Ascending aorta (tissue), 2 donors: ENCODE results near the gene IL26. TPM values are rescaled to one million over a fixed set of nuclear protein-coding genes. Genes with fewer than 3 reads are reported as not detected.
"Not testable (repeated sequence)": the region's sequence is repeated elsewhere in the genome, so short reads cannot be mapped to it uniquely, and the experiment has no call there.

ENCODE experiments used
- DNase-seq, 2 donors: peaks; one replicate each; pipeline ENCODE4 v3.0.0-alpha.2; 2019; ENCODE audit warnings: low spot score in 2 of 2
- H3K27ac ChIP-seq, 2 donors: fragments of 200-600 bp; sonication (generic); one replicate each; pipeline ENCODE4 v1.5.1; 2016 to 2017; ENCODE audit warnings: mild to moderate bottlenecking in 1 of 2
- H3K27me3 ChIP-seq: fragments of 200-600 bp; sonication (generic); one replicate; pipeline ENCODE4 v1.5.1; 2017
- H3K36me3 ChIP-seq, 2 donors: fragments of 200-600 bp; sonication (generic); one replicate each; pipeline ENCODE4 v1.5.1; 2016
- H3K4me1 ChIP-seq, 2 donors: fragments of 200-600 bp; sonication (generic); one replicate each; pipeline ENCODE4 v1.5.1; 2016 to 2017; ENCODE audit warnings: mild to moderate bottlenecking in 1 of 2
- H3K4me3 ChIP-seq, 2 donors: fragments of 200-600 bp; sonication (generic); one replicate each; pipeline ENCODE4 v1.5.1; 2016 to 2017; ENCODE audit warnings: mild to moderate bottlenecking in 1 of 2
- H3K9me3 ChIP-seq, 2 donors: fragments of 200-600 bp; sonication (generic); one replicate each; pipeline ENCODE4 v1.5.1; 2016
- CTCF ChIP-seq, 3 experiments: fragments of 200-600 bp in 2 of 3; fragments of 450-650 bp in 1 of 3; sonication (generic) in 2 of 3; IDR thresholded peaks; one replicate each; pipeline ENCODE4 v1.5.1; 2016 to 2019; ENCODE audit warnings: antibody characterized with exemption in 3 of 3, mild to moderate bottlenecking in 1 of 3, moderate library complexity in 1 of 3
- intact Hi-C: fragments of 100-400 bp; cut with DNase I; formaldehyde crosslinking; loops from one replicate; pipeline ENCODE4 v1.15.1; 2023
- total RNA-seq: library from RNA; depleted of rRNA; stranded (reverse); fragments of >200 nt; gene quantifications from one replicate; pipeline ENCODE4 v1.1.0, GENCODE V29; 2016

IL26 gene
- total RNA-seq, 1 donor from 2014 or later, result not detected

GRCh38 chr12:68175557-68176061, 50.0 kb downstream of the IL26 start:
- DNase-seq, result no peak
- Histone ChIP-seq H3K36me3 (no peaks in the 10 kb centered on the region), H3K9me3 (no peaks in the 10 kb centered on the region), H3K27me3 (no peaks in the 10 kb centered on the region), H3K4me3 (no peak overlapping the region), H3K4me1 (no peaks in the 10 kb centered on the region), H3K27ac (no peak overlapping the region)
- no peak for TF ChIP-seq CTCF (IDR thresholded peaks at IDR 0.05)
- intact Hi-C loops, result no loop called here

- H3K27ac ChIP-seq, H3K36me3 ChIP-seq, H3K9me3 ChIP-seq, H3K4me3 ChIP-seq, intact Hi-C loops, H3K4me1 ChIP-seq, H3K27me3 ChIP-seq, DNase-seq: not testable (repeated sequence)
Measured at GRCh38 chr12:68174761-68175160, 50.8 kb downstream of the IL26 start.

GRCh38 chr12:68173792-68174191, 51.8 kb downstream of the IL26 start:
- no peaks in the 10 kb centered on the region for H3K4me1 ChIP-seq
- H3K4me3 ChIP-seq, result no peak overlapping the region
- H3K36me3 ChIP-seq, result no peaks in the 10 kb centered on the region
- TF ChIP-seq CTCF (IDR thresholded peaks at IDR 0.05), result no peak
- H3K27me3 ChIP-seq, result no peaks in the 10 kb centered on the region
- H3K9me3 ChIP-seq, result no peaks in the 10 kb centered on the region
- intact Hi-C loops, result no loop called here
- no peak for DNase-seq
- no peak overlapping the region for H3K27ac ChIP-seq

- H3K9me3 ChIP-seq, result no peaks in the 10 kb centered on the region
- H3K27ac ChIP-seq, result no peak overlapping the region
- no peaks in the 10 kb centered on the region for H3K36me3 ChIP-seq
- no peaks in the 10 kb centered on the region for H3K27me3 ChIP-seq
- no peaks in the 10 kb centered on the region for H3K4me1 ChIP-seq
- intact Hi-C loops, result no loop called here
- DNase-seq, result no peak
- no peak overlapping the region for H3K4me3 ChIP-seq
- no peak for TF ChIP-seq CTCF (IDR thresholded peaks at IDR 0.05)
Measured at GRCh38 chr12:68170726-68171125, 54.9 kb downstream of the IL26 start.

- Histone ChIP-seq H3K36me3 (no peaks in the 10 kb centered on the region), H3K9me3 (no peaks in the 10 kb centered on the region), H3K4me3 (no peak overlapping the region), H3K4me1 (no peaks in the 10 kb centered on the region), H3K27ac (no peak overlapping the region), H3K27me3 (no peaks in the 10 kb centered on the region)
- DNase-seq, result no peak
- intact Hi-C loops, result no loop called here
- no peak for TF ChIP-seq CTCF (IDR thresholded peaks at IDR 0.05)
Measured at GRCh38 chr12:68169213-68169889, 56.3 kb downstream of the IL26 start.

GRCh38 chr12:68166317-68166831, 59.2 kb downstream of the IL26 start:
- Histone ChIP-seq H3K36me3 (no peaks in the 10 kb centered on the region), H3K9me3 (no peaks in the 10 kb centered on the region), H3K27ac (no peak overlapping the region), H3K4me3 (no peak overlapping the region), H3K27me3 (no peaks in the 10 kb centered on the region), H3K4me1 (no peaks in the 10 kb centered on the region)
- no peak for DNase-seq
- intact Hi-C loops, result no loop called here
- no peak for TF ChIP-seq CTCF (IDR thresholded peaks at IDR 0.05)
